ELR (cell line): ENCODE data around the gene ADGRG1.
A peak's percentile ranks its signal among the peaks of the same experiment; 100 is the strongest.

Experiments
- DNase-seq: peaks from one replicate; pipeline ENCODE4 v3.0.0-alpha.2; 2015; ENCODE audit warnings: low read depth

Gene ADGRG1

DNA sequence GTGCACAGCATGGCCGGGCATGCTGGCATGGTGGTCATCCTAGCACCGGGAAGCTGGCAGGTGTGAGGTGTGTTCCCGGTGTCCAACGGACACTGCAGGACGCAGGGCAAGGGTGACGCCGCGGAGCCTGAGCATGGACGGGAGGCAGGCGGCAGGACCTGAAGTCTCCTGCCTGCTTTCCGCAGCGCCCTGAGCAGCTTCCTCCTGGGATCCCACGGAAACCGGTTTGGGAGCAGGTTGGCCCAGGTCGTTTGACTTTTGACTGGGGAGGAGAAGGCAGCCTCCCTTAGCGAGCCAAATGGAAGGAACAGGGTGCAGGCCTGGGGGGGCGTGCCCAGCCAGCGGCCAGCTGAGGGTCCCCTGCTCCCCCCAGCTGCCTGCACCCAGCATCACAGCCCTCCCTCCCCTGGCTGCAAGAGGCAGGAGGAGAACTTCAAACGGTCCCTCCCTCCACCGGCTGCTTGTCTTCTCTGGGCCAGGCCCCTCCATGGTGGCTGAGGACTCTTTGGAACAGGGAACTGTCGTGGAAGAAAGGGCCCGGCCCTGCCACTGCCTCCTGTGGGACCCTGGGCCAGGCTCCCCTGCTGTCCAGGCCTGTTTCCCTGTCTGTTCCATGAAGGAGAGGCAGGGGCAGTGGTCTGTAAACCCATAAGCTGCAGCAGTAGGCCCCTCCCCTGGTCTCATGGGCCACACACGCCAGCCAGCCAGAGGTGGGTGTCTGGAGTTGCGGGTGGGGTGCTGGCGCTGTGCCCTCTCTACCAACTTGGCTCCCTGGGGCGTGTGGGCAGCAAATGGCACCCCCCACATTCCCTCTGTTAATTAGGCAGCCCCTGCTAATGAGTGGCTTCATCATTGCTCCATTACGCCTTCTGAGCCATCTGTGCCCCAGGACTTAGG is 7.8 kb upstream of the ADGRG1 start:
- DNase-seq, result no peak

DNA sequence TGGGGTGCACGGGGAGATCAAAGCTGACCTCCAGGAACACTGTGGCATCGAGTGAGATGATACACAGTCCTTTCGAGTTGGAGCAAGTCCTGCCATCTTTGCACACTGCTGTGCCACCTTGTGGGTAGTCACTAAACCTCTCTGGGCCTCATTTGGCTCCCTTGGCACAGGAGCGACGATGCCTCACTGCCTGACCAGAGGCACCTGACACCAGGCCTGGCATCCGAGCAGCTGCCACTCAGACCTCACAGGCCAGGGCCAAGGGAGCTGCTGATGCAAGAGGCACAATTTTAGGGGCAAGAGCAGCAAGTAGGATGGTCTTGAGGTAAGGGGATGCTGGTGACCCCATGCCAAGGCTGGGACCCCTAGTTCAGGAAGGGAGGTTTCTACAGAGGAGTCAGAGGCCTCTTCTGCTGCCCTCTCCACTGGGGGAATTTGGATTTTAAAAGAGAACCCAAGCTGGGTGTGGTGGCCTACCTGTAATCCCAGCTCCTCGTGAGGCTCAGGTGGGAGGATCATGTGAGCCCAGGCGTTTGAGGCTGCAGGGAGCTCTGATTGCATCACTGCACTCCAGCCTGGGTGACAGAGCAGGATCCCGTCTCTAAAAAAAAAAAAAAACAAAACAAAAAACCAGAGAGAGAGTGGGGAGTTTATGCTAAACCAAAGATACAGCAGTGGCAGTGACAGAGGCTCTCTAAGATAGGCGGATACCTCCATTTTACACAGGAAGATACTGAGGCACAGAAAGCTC is 6.7 kb upstream of the ADGRG1 start:
- no peak for DNase-seq

DNA sequence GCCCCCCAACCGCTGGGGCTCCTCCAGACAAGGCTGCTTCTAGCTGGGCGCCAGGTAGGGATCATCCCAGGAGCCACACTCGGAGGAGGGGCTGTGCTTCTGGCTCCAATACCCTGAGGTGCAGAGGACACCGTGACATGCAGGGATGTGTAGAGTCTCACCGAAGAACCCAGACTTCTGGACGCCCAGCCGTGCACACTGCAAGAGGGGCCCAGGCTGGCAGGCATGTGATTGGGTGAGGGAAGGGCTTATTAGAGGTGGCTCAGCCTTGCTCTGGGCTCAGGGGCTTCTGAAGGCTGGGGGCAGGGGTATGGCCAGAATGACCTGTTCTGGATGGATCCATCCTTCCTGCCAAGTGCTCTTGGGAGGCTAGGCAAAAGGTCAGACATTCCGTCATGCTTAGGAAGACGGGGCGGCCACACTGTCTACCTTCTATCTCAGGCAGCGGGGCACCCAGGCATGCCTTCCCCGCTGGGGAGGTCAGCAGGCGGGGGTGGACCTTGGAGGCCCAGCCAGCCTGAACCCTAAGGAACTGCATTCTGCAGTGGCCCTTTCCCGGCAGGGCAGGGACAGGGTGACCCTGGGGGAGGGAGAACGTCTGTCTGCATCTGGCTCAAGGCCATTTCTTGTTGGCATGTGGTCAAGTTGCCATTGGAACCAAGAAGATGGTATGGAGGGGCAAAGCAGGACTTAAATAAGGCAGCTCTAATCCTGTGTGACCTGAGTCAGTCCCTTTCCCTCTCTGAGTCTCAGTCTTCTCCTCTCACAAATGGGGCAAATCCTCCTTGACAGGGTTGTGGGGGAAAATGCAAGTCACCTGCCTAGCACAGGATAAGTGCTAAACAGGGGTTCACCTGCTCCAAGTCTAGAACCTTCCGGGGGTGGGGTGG is 5.8 kb upstream of the ADGRG1 start:
- no peak for DNase-seq

DNA sequence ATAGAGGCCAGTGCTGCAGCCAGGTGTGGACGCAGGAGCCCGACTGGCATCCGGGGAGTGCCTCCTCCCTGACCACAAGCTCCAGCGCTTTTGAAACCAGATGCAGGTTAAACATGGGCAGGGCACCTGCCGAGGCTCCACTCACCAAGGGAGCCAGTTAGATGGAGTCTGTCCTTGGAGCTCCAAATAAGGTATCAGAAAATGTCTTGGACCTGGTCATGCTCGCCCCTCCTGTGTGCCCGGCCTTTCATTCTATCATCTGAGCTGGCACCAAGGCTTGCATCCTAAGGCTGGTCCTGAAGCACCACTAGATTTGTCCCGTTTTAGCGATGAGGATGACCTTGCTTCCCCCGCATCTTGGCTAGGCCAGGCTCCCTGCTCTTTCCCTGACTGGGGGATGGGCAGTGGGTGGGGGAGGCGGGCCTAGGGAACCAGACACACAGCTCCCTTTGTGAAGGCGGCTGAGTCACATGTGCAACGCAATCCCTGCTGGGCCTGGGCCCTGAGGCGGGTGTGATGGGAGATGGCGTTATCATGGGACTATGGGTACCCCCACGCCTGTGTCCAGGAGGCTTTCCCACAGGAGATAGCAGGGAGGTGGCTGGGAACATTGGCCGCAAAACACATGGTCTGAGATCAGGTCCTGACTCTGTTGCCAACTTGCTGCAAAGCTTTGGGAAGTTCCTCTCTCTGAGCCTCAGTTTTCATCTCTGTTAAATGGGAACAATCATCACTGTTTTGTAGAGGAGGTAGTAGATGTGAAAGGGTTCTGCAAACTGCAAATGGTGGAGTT is 5.0 kb upstream of the ADGRG1 start:
- DNase-seq, result peak; percentile 80

DNA sequence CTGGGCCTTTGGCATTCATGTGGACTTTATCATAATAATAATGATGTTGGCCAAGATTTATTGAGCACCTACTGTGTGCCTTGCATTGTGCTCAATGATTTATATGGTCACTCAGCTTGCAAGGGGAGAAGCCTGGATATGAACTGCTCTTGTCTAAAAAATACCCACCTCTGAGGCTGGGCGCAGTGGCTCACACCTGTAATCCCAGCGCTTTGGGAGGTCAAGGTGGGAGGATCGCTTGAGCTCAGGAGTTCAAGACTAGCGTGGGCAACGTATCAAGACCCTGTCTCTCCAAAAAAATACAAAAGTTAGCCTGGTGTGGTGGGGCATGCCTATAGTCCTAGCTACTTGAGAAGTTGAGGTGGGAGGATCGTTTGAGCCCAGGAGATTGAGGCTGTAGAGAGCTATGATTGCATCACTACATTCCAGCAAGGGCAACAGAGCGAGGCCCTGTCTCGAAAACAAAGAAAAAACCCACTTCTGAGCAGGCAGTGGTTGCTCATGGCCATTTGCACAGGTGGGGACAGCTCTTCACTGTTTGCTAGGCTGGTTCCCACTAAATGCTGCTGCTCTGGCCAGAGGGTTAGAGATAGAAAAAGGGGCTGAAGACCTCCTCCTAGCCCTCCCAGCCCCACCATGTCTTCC is 4.3 kb upstream of the ADGRG1 start:
- DNase-seq, result no peak

DNA sequence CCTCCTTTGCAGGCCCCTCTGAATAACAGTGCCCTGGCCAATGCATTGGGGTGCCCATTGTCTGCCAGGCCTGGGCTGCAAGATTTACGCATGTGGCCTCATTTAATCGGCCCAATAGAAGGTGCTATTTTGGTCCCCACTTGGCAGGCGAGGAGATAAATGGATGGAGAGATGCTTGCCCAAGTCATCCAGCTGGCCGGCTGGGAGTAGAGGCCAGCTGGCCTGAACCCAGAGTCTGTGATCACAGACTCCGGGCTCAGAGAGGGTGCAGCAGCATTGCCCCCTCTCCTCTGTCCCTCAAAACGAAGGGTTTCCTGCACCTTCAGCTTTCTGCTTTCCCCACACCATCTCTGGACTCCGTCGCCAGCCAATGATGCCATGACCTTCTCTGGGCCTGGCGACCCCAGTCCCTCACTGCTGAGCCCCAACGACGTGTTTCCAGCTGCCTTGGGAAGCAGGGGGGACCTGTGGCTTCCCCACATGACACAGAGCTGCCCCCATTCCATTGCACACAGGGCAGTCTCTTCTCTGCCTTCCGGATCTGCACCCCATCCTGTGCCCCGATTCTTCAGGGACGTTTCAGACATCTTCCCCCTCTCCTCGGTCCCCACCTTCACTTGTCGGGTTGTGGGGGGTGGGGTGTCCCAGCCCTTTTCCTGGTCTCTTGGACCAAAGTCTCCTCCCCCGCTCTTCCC is 3.5 kb upstream of the ADGRG1 start:
- no peak for DNase-seq

DNA sequence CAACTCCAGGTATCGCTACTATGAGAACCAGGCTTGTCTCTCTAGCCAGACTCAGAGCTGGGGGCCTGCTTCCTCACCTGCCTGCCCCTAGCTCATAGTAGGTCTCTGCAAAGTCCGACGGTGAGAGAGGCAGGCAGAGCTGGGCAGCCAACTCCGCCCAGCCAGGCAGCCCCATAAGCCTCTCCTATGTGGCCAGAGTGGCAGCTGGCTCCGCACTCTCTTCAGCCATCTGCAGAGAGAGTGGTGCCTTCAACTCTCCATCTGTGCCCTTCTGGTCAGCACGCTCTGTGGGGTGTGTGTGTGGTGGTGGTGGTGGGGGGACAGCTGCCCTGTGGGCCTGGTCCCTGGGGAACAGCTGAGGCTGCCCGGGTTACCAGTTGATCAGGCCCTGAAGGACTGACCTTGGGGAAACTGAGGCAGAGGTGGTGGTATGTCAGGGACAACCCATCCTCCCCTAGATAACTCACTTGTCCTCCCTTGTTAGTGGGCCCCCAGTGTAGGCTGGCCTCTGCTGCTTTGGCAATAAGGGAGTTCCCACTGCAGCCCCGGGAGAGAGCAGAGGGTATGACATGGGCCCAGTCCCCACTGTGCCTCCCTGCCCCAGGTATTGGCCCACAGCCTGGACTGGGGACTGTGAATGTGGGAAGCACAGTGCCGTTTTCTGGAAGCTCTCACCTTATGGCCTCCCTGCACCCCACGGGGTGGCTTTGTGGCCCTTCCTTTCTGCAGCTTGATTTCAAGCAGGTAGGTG is 1.8 kb upstream of the ADGRG1 start:
- DNase-seq, result no peak

DNA sequence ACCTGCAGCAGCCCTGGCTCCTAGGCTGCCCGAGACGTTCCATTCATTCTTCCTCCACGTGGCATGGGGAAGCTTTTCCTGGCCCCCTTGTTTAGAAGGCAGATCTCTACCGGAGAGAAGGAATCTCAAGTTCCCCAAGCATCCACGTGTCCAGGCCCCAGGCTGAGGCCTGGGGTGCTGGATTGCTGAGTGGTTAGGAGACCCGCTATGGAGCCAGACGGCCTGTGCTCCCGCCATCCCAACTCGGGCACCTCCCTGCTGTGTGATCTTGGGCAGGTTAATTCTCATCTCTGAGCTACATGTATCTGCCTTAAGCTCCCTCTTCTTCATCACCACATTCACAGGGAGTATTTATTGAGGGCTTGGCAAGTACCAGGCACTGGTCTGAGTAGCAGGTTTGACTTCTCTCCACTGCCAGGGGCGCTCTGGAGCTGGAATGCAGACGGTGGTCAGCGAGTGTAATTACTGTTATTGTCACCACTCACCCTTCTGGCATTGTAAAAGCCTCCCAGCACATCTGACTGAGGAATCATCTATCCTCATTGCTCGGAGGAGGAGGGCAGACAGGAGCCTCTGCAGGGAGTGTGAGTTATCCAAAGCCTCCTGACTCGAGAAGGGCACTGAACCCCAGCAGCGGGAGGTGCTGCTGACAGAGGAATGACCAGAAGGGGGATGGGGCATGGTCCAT is 1.1 kb upstream of the ADGRG1 start:
- DNase-seq, result peak; percentile 98

DNA sequence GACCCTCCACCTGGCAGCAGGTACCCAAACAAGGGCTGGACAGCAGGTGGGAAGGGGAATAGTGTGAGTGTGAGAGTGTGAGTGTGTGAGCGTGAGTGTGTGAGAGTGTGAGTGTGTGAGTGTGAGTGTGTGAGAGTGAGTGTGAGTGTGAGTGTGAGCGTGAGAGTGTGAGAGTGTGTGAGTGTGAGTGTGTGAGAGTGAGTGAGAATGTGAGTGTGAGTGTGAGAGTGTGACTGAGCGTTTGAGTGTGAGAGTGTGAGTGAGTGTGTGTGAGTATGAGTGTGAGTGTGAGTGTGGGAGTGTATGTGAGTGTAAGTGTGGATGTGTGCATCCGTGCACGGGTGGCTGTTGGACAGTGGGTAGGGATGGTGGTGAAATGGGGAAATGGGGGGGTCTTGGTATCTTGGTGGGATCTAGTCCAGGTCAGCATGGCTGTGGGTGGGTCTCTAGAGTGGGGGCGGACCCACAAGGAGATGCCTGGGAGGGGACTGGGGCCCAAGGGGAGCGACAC is 408 bp downstream of the ADGRG1 start:
- DNase-seq, result peak; percentile 37

DNA sequence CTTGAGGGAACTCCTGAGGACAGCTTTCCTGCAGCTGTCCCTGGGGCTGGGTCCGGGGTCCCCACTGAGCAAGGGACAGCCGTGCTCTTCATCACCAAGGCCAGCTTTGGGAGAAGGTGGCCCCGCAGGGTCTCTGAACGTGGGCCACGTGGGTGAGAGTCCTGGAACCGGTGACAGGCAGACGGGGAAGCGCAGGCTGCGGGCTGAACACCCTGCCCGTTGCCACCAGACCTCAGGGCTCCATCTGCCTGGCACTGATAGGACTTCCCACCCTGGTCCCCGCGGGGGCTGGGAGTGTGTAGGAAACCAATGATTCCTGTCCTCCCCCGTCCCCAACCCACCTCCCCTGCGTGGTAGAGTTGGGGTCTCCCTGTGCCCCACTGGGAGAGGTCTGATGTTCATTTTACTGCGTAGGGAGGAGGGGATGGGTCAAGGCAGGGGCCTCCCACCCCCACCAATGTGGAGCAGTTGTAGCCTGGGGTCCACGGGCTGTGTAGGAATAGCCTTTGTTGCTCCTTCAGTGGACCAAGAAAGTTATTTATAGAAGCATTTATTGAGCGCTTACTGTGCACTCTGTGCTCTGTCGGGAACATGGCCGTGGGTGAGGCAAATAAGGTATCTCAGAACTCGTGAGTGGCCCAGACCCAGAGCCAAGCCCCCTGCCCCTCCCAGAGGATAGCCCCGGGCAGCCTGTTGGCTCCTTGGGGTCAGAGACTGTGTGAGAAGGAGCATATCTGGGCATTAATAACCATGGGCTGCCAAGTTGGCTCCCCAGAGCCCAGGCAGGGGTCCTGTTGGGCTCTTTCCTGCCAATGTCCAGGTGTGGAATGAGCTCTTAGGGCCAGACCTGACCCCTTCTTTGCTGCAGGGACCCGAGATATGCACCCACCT is 1.3 kb downstream of the ADGRG1 start:
- DNase-seq, result no peak

DNA sequence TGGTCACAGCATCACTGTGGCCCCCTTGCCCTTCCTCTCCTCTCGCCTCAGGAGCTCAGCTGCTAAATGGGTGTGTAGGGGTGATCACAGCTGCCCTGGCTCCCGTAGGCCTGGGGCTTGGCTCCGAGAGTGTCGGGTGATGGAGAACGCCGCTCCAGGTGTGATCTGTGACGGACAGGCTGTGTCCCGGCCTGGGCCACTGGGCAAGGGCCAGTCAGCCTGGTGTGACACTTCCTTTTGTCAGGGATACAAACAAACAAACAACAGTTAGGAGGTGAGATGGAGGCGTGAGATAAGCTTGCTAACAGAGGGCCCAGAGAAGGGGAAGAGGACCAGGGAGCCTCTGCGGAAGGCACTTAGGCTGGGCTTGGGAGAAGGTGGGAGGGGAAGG is 2.0 kb downstream of the ADGRG1 start:
- DNase-seq, result no peak

DNA sequence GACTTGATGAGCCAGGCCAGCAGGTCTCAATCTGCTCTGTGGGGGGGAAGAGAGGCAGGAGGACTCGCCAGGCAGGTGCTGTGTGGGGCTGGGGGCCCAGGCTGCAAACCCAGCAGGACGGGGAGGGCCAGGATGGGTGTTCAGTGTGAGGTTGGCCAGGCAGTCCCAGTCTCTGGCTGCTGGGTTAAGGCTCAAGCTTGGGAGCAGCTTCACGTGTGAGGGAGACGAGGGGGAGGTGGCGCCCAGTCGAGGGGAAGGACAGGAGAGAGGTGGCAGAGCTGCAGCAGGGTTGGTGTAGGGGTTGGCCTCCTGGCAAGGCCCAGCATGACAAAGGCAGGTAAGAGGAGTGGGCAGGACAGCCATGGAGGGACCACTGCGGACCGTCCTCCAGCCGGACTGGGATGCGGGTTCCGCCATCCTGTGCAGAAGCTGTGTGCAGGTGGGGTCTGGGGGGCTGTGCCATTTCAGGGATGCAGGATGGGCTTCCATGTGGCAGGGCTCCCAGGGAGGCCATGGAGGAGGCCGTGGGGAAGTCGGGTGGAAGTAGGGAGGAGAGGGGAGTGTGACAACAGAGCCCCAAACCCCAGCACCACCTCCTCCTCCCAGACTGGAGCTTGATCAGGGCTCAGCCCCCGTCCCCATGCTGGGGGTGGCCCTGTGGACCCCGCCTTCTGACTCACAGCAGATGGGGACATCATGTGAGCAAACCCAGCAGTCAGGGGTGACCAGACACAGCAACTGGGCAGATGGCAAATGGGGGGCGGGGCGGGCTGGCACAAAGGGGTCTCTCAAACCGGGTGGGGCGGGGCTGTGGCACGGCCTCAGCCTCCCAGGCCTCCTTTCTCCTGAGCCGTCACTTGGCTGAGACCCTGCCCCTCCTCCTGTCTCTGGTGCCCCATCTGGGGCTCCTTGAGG is 2.8 kb downstream of the ADGRG1 start:
- DNase-seq, result no peak

DNA sequence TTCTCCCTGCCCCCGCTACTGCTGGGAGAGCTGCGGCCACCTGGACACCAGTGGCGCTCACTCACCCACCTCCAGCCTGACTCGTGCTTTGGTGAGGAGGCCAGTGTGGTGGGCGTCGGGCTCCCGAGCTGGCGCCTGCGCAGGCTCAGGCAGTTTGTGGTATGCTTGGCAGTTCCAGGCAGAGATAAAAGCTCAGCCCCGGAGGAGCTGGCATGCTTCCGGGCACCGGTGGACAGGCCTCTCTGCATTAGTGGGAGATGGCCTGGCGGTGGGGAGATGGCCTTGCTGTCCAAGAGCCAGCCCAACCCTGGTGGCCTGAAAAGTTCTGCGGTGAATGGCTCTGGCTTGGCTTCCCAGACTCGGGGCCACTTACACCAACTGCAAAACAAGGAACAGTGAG is 4.1 kb downstream of the ADGRG1 start:
- no peak for DNase-seq

DNA sequence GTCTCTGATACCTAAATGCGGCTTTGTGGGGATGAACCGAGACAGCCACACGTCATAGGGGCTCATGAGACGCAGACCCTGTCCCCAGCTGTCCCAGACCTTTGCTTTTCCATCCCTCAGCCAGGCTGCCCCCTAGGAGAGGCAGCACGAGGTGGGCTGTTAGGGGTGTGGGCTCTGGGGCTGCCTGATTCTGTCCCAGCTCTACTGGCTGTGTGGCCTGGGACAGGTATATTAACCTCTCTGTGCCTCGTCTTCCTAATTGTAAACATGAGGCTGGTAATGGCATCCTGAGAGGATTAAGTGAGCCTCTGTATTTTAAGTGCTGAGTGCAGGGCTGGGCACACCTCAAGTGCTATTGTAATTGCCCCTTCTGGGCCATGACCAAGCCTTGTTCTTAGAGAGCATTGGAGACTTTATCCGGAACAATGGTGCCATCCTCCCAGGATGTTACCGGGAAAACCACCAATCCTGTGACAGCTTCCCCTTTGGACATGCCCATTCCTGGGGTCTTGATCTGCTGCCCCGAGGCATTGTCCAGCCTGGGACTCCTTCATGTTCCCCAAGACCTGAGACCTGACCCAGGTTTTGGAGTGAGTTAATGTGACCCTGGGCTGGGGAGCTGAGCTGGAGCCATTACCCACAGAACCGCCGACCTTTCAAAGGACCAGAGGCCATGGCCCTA is 5.1 kb downstream of the ADGRG1 start:
- no peak for DNase-seq

DNA sequence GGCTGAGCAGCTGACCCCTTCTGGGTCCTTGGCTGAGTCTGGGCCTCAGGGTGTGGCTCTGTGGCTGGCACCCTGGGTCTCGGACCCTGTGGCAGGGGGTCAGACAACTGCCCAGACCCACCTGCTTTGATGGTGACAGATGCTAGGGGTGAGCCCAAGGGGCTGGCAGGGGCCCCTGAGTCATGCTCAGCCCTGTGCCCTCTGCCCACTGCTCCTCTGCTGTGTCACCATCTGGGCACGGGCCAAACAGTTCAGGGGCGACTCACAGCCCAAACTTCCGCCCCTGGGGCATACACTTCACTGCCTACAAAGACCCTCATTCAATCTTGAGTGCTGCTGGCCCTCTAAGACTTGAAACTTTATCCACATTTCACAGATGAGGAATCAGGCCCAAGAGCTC is 5.7 kb downstream of the ADGRG1 start:
- DNase-seq, result peak; percentile 90
